Endometrial microvascular endothelial cells (primary cell): ENCODE data around the gene LPAR4. TPM values are rescaled to one million over a fixed set of nuclear protein-coding genes. Genes with fewer than 3 reads are reported as not detected.

Experiments used
- total RNA-seq: library from RNA; depleted of rRNA; stranded (reverse); fragments of >200 nt; gene quantifications from one replicate; pipeline ENCODE4 v1.2.3, GENCODE V29; 2015; ENCODE audit errors: inconsistent ontology term

LPAR4 gene
- total RNA-seq, 1 donor from 2014 or later = not detected

Other genes with a start within 250 kb of the LPAR4 start
- 0.09 TPM for gene RTL3, start 88.4 kb upstream of the LPAR4 start, total RNA-seq
- gene P2RY10, start 197.7 kb downstream of the LPAR4 start, total RNA-seq = not detected